ENCODE results near the gene HDAC4. TPM values are rescaled to one million over a fixed set of nuclear protein-coding genes. Genes with fewer than 3 reads are reported as not detected.
"Not testable (repeated sequence)": the region's sequence is repeated elsewhere in the genome, so short reads cannot be mapped to it uniquely, and the experiment has no call there.

Gene HDAC4
- total RNA-seq, 1 experiment from 2014 or later, result 61.5 TPM

- Histone ChIP-seq H3K36me3 (ENCODE audit: low read depth) (no peaks in the 10 kb centered on the region), H4K20me1 (ENCODE audit: insufficient read depth) (no peaks in the 10 kb centered on the region; the same call in 1 of the 2 replicates), H3K9me2 (ENCODE audit: insufficient read depth) (peaks cover 3% of the 10 kb centered on the region; the same call in 1 of the 2 replicates), H2AFZ (no peak overlapping the region), H3F3A (ENCODE audit: insufficient read depth, low read depth) (no peaks in the 10 kb centered on the region), H3K4me2 (no peak overlapping the region), H3K27ac (no peak overlapping the region), H3K27me3 (ENCODE audit: insufficient read depth, low read depth) (no peaks in the 10 kb centered on the region), H3K79me2 (ENCODE audit: low read depth) (no peaks in the 10 kb centered on the region), H3K4me1 (replicated peaks; ENCODE audit: insufficient read depth) (no peaks in the 10 kb centered on the region), H3K4me3 (no peak overlapping the region), H3K9me3 (ENCODE audit: insufficient read depth, low read depth) (peaks cover 4% of the 10 kb centered on the region; the same call in 1 of the 2 replicates)
- POLR2A ChIA-PET (ENCODE audit: unreplicated experiment), result no interaction called here
- no TSS peak for BruUV-seq (replicated peaks)
- CTCF ChIA-PET, result no interaction called here
- intact Hi-C loops (cut with micrococcal nuclease; ENCODE audit: unreplicated experiment), result no loop called here
- no peak for DNase-seq
- TF ChIP-seq CTCF (conservative IDR thresholded peaks at IDR 0.05) (no peak), EZH2 (IDR thresholded peaks at IDR 0.05; ENCODE audit: low read depth) (no peak)
Measured at GRCh38 chr2:239177325-239177724, 223.5 kb downstream of the HDAC4 start.

GRCh38 chr2:239176138-239176803 lies 224.5 kb downstream of the HDAC4 start:
- H3K4me3 ChIP-seq; H3K27me3 ChIP-seq (ENCODE audit: insufficient read depth, low read depth); H4K20me1 ChIP-seq (ENCODE audit: insufficient read depth); H2AFZ ChIP-seq; H3K4me2 ChIP-seq; BruUV-seq (replicated peaks); DNase-seq; POLR2A ChIA-PET (ENCODE audit: unreplicated experiment); H3K36me3 ChIP-seq (ENCODE audit: low read depth); intact Hi-C loops (cut with micrococcal nuclease; ENCODE audit: unreplicated experiment); H3K4me1 ChIP-seq (replicated peaks; ENCODE audit: insufficient read depth); CTCF ChIA-PET; H3K9me2 ChIP-seq (ENCODE audit: insufficient read depth); H3K27ac ChIP-seq; H3F3A ChIP-seq (ENCODE audit: insufficient read depth, low read depth); H3K79me2 ChIP-seq (ENCODE audit: low read depth): not testable (repeated sequence)
- H3K9me3 ChIP-seq (ENCODE audit: insufficient read depth, low read depth), result peaks cover 11% of the 10 kb centered on the region

GRCh38 chr2:239175181-239175580 lies 225.6 kb downstream of the HDAC4 start:
- no peaks in the 10 kb centered on the region for H3K79me2 ChIP-seq (ENCODE audit: low read depth)
- no peaks in the 10 kb centered on the region for H4K20me1 ChIP-seq (ENCODE audit: insufficient read depth)
- H3K4me1 ChIP-seq (replicated peaks; ENCODE audit: insufficient read depth), result no peaks in the 10 kb centered on the region
- CTCF ChIA-PET, result no interaction called here
- H3K36me3 ChIP-seq (ENCODE audit: low read depth), result 0 out of 2 replicates have a peak, but pooled peaks cover 5% of the 10 kb centered on the region
- no peak overlapping the region for H2AFZ ChIP-seq
- no TSS peak for BruUV-seq (replicated peaks)
- no peak for DNase-seq
- no peak overlapping the region for H3K4me2 ChIP-seq
- POLR2A ChIA-PET (ENCODE audit: unreplicated experiment), result no interaction called here
- peaks cover 17% of the 10 kb centered on the region for H3K9me3 ChIP-seq (ENCODE audit: insufficient read depth, low read depth)
- no peak for TF ChIP-seq EZH2 (IDR thresholded peaks at IDR 0.05; ENCODE audit: low read depth)
- no peak for TF ChIP-seq CTCF (conservative IDR thresholded peaks at IDR 0.05)
- H3K27ac ChIP-seq, result no peak overlapping the region
- peaks cover 3% of the 10 kb centered on the region; the same call in 1 of the 2 replicates for H3K9me2 ChIP-seq (ENCODE audit: insufficient read depth)
- H3K27me3 ChIP-seq (ENCODE audit: insufficient read depth, low read depth), result no peaks in the 10 kb centered on the region
- no peaks in the 10 kb centered on the region for H3F3A ChIP-seq (ENCODE audit: insufficient read depth, low read depth)
- no peak overlapping the region for H3K4me3 ChIP-seq
- intact Hi-C loops (cut with micrococcal nuclease; ENCODE audit: unreplicated experiment), result no loop called here

- Histone ChIP-seq H4K20me1 (ENCODE audit: insufficient read depth) (no peaks in the 10 kb centered on the region), H3K27me3 (ENCODE audit: insufficient read depth, low read depth) (no peaks in the 10 kb centered on the region), H3K9me2 (ENCODE audit: insufficient read depth) (peaks cover 3% of the 10 kb centered on the region; the same call in 1 of the 2 replicates), H3K4me2 (no peak overlapping the region), H3F3A (ENCODE audit: insufficient read depth, low read depth) (no peaks in the 10 kb centered on the region), H3K9me3 (ENCODE audit: insufficient read depth, low read depth) (peaks cover 17% of the 10 kb centered on the region), H3K4me3 (no peak overlapping the region), H3K27ac (no peak overlapping the region), H2AFZ (no peak overlapping the region), H3K79me2 (ENCODE audit: low read depth) (no peaks in the 10 kb centered on the region), H3K4me1 (replicated peaks; ENCODE audit: insufficient read depth) (no peaks in the 10 kb centered on the region), H3K36me3 (ENCODE audit: low read depth) (0 out of 2 replicates have a peak, but pooled peaks cover 5% of the 10 kb centered on the region)
- CTCF ChIA-PET, result interaction anchor here (0.6 kb wide), 1 partner anchor 582 kb away, joined by 4 read pairs; no protein-coding TSS in a partner anchor
- no peak for DNase-seq
- POLR2A ChIA-PET (ENCODE audit: unreplicated experiment), result no interaction called here
- TF ChIP-seq EZH2 (IDR thresholded peaks at IDR 0.05; ENCODE audit: low read depth) (no peak), CTCF (conservative IDR thresholded peaks at IDR 0.05) (no peak)
- intact Hi-C loops (cut with micrococcal nuclease; ENCODE audit: unreplicated experiment), result no loop called here
- BruUV-seq (replicated peaks), result no TSS peak
Measured at GRCh38 chr2:239173301-239173700, 227.5 kb downstream of the HDAC4 start.
